A673 (cell line): ENCODE results near the gene HTR2C.

Source experiments
- CTCF ChIP-seq: fragments of 300-800, 200-600 bp; sonication (generic); conservative IDR thresholded peaks from 2 replicates; pipeline ENCODE4 v1.5.1; 2017; ENCODE audit warnings: low read depth, mild to moderate bottlenecking, antibody characterized with exemption, low read length, moderate library complexity, mixed read lengths
- EZH2 ChIP-seq: fragments of 200-600 bp; sonication (generic); IDR thresholded peaks from 2 replicates; pipeline ENCODE4 v1.6.1; 2017; ENCODE audit warnings: borderline replicate concordance, low read depth, mild to moderate bottlenecking, mixed read lengths, antibody characterized with exemption, low read length; ENCODE audit not compliant: poor library complexity, severe bottlenecking

- no peak for TF ChIP-seq CTCF
- TF ChIP-seq EZH2 = no peak
These were observed 573 bp downstream of the HTR2C start for GRCh38 chrX:114584375-114584943.
